OCI-M1 (cell line): ENCODE data around the gene SAMD4B.
"Not testable (repeated sequence)": the region's sequence is repeated elsewhere in the genome, so short reads cannot be mapped to it uniquely, and the experiment has no call there.

Source experiments
- DNase-seq: peaks from one replicate; lab custom pipeline; 2025; lab: John Stamatoyannopoulos, UW

The SAMD4B gene

GRCh38 chr19:39334444-39334976 is 7.7 kb upstream of the SAMD4B start:
- no peak for DNase-seq

GRCh38 chr19:39335168-39335548 is 7.1 kb upstream of the SAMD4B start:
- peak; percentile 64 for DNase-seq

- no peak for DNase-seq
These were observed 5.7 kb upstream of the SAMD4B start for GRCh38 chr19:39336483-39336882.

- peak; percentile 33 for DNase-seq
These were observed 2.5 kb upstream of the SAMD4B start for GRCh38 chr19:39339674-39340073.

- not testable (repeated sequence) for DNase-seq
These were observed 2.1 kb upstream of the SAMD4B start for GRCh38 chr19:39340156-39340555.

GRCh38 chr19:39341129-39341718 is 997 bp upstream of the SAMD4B start:
- DNase-seq, result peak; percentile 84

- DNase-seq, result peak; percentile 16
These were observed 555 bp downstream of the SAMD4B start for GRCh38 chr19:39342647-39343305.

- DNase-seq, result no peak
These were observed 3.7 kb downstream of the SAMD4B start for GRCh38 chr19:39345956-39346355.

- peak; percentile 71 for DNase-seq
These were observed 5.3 kb downstream of the SAMD4B start for GRCh38 chr19:39347332-39348164.

- no peak for DNase-seq
These were observed 7.1 kb downstream of the SAMD4B start for GRCh38 chr19:39349326-39349725.

GRCh38 chr19:39350156-39350555 is 7.9 kb downstream of the SAMD4B start:
- DNase-seq, result no peak

GRCh38 chr19:39351537-39352064 is 9.4 kb downstream of the SAMD4B start:
- peak; percentile 94 for DNase-seq

- DNase-seq, result no peak
These were observed 10.4 kb downstream of the SAMD4B start for GRCh38 chr19:39352381-39353255.

- no peak for DNase-seq
These were observed 13.0 kb downstream of the SAMD4B start for GRCh38 chr19:39355253-39355652.

GRCh38 chr19:39356073-39356472 is 13.9 kb downstream of the SAMD4B start:
- no peak for DNase-seq

GRCh38 chr19:39356647-39357046 is 14.4 kb downstream of the SAMD4B start:
- no peak for DNase-seq

GRCh38 chr19:39359026-39359425 is 16.8 kb downstream of the SAMD4B start:
- DNase-seq, result no peak

- DNase-seq, result peak; percentile 7
These were observed 18.4 kb downstream of the SAMD4B start for GRCh38 chr19:39360599-39360998.

GRCh38 chr19:39362682-39363657 is 20.7 kb downstream of the SAMD4B start:
- no peak for DNase-seq

- no peak for DNase-seq
These were observed 21.8 kb downstream of the SAMD4B start for GRCh38 chr19:39363901-39364457.
